ENCODE data around the gene ST6GALNAC3.

Gene ST6GALNAC3

DNA sequence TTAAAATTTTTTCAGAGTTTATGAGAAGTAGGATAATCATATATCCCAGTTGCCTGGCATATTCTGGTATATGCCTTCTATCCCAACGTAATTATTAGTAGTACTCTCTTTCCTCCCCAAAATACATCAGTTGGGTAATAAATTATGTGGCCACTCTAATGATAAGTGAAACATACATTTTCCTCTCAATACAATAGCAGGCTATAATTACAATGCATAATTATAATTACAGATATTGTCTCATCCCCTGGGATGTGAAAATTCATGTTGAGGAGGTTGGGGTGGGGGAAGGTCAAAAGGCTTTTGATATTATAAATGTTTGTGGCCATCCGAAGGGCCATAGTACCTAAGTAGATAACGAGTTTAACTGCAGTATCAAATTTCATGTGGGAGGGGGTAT lies 277.1 kb downstream of the ST6GALNAC3 start:
- no peak overlapping the region for H2AFZ ChIP-seq (ENCODE audit: low read length)
- no peaks in the 10 kb centered on the region for H3K9me2 ChIP-seq (replicated peaks; ENCODE audit: insufficient read depth, low read length)
- TF ChIP-seq EZH2 (optimal IDR thresholded peaks at IDR 0.05; ENCODE audit: low read depth, low read length) (no peak), EZH2phosphoT487 (IDR thresholded peaks at IDR 0.05; ENCODE audit: low read length) (no peak)
- TF ChIP-seq, protein P1, sequence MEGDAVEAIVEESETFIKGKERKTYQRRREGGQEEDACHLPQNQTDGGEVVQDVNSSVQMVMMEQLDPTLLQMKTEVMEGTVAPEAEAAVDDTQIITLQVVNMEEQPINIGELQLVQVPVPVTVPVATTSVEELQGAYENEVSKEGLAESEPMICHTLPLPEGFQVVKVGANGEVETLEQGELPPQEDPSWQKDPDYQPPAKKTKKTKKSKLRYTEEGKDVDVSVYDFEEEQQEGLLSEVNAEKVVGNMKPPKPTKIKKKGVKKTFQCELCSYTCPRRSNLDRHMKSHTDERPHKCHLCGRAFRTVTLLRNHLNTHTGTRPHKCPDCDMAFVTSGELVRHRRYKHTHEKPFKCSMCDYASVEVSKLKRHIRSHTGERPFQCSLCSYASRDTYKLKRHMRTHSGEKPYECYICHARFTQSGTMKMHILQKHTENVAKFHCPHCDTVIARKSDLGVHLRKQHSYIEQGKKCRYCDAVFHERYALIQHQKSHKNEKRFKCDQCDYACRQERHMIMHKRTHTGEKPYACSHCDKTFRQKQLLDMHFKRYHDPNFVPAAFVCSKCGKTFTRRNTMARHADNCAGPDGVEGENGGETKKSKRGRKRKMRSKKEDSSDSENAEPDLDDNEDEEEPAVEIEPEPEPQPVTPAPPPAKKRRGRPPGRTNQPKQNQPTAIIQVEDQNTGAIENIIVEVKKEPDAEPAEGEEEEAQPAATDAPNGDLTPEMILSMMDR (IDR thresholded peaks at IDR 0.05; ENCODE audit: low read length): no peak
- H3K27me3 ChIP-seq (replicated peaks; ENCODE audit: insufficient read depth, low read length): no peaks in the 10 kb centered on the region
- no peaks in the 10 kb centered on the region for H3F3A ChIP-seq (ENCODE audit: insufficient read depth, low read length)
- H4K20me1 ChIP-seq (ENCODE audit: insufficient read depth, low read length): no peaks in the 10 kb centered on the region
- H3K9me3 ChIP-seq (replicated peaks; ENCODE audit: insufficient read depth, low read length): no peaks in the 10 kb centered on the region
- no peak for DNase-seq
- H3K4me2 ChIP-seq (ENCODE audit: low read depth, low read length): no peak overlapping the region
- no peak overlapping the region for H3K9ac ChIP-seq (ENCODE audit: low read length)
- H3K27ac ChIP-seq (ENCODE audit: low read length): no peak overlapping the region
- H3K4me3 ChIP-seq (ENCODE audit: low read length): no peak overlapping the region
- no peaks in the 10 kb centered on the region for H3K4me1 ChIP-seq (ENCODE audit: low read length)
- no peaks in the 10 kb centered on the region for H3K79me2 ChIP-seq (ENCODE audit: low read length)
- no peaks in the 10 kb centered on the region for H3K36me3 ChIP-seq (replicated peaks; ENCODE audit: insufficient read depth, low read length)

DNA sequence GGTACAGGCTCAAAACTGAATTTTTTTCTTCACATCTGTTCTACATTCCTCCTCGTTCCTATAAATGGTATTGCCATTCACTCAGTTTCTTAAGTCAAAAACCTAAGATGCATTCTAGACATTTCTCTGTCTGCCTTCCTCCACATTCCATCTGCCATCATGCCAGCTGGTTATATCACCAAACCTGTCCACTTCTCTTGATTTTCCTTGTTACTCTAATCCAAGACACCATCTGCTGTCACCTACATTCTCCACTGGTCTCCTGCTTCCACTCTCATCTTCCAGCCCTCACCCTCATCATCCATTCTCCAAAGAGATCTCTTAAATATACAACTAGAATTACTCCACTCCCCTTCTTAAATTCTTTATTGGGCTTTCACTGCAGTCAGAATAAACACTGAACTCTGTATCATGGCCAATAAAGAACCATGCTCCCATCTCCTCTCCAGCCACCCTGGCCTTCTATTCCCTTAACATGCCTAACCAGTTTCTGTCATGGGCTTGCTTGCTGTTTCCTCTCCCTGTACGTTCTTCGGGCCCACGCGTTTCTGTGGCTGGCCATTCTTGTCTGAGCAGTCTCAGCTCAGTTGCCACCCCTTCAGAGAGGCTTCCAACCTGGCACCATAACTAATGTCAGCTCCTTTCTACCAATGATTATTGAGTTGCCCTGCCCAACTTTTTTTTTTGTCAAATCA lies 278.3 kb downstream of the ST6GALNAC3 start:
- Histone ChIP-seq H3K4me3 (ENCODE audit: low read length) (no peak overlapping the region), H3F3A (ENCODE audit: insufficient read depth, low read length) (no peaks in the 10 kb centered on the region), H4K20me1 (ENCODE audit: insufficient read depth, low read length) (no peaks in the 10 kb centered on the region), H3K4me2 (ENCODE audit: low read depth, low read length) (no peak overlapping the region), H3K27ac (ENCODE audit: low read length) (no peak overlapping the region), H3K79me2 (ENCODE audit: low read length) (no peaks in the 10 kb centered on the region), H3K9me3 (replicated peaks; ENCODE audit: insufficient read depth, low read length) (no peaks in the 10 kb centered on the region), H3K4me1 (ENCODE audit: low read length) (no peaks in the 10 kb centered on the region), H2AFZ (ENCODE audit: low read length) (no peak overlapping the region), H3K9ac (ENCODE audit: low read length) (no peak overlapping the region), H3K27me3 (replicated peaks; ENCODE audit: insufficient read depth, low read length) (no peaks in the 10 kb centered on the region), H3K9me2 (replicated peaks; ENCODE audit: insufficient read depth, low read length) (no peaks in the 10 kb centered on the region), H3K36me3 (replicated peaks; ENCODE audit: insufficient read depth, low read length) (no peaks in the 10 kb centered on the region)
- no peak for DNase-seq
- TF ChIP-seq, protein P1 (IDR thresholded peaks at IDR 0.05; ENCODE audit: low read length): no peak
- no peak for TF ChIP-seq EZH2phosphoT487 (IDR thresholded peaks at IDR 0.05; ENCODE audit: low read length)
- no peak for TF ChIP-seq EZH2 (optimal IDR thresholded peaks at IDR 0.05; ENCODE audit: low read depth, low read length)

DNA sequence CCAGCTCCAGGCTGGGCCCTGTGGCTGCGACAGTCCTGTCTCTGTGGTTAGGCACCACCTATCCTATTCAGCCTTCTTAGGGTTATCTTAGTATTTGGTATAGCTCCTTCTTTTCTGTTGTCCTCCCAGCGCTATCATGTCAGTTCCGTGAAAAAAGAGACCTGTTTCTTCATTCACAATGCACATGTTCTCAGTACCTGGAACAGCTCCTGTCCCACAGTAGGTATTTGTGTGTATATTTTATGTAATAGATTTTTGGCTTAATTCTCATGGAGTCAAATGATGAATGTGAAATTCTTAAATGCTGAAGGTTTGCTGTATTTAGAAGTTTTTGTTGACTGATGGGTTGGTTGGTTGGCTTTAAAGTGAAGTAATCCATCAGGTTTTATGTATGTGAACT lies 279.7 kb downstream of the ST6GALNAC3 start:
- Histone ChIP-seq H3K27ac (ENCODE audit: low read length) (no peak overlapping the region), H3K9me2 (replicated peaks; ENCODE audit: insufficient read depth, low read length) (no peaks in the 10 kb centered on the region), H3K4me1 (ENCODE audit: low read length) (no peaks in the 10 kb centered on the region), H3K9me3 (replicated peaks; ENCODE audit: insufficient read depth, low read length) (no peaks in the 10 kb centered on the region), H4K20me1 (ENCODE audit: insufficient read depth, low read length) (no peaks in the 10 kb centered on the region), H3K36me3 (replicated peaks; ENCODE audit: insufficient read depth, low read length) (no peaks in the 10 kb centered on the region), H3K27me3 (replicated peaks; ENCODE audit: insufficient read depth, low read length) (no peaks in the 10 kb centered on the region), H3K9ac (ENCODE audit: low read length) (no peak overlapping the region), H3K4me3 (ENCODE audit: low read length) (no peak overlapping the region), H3F3A (ENCODE audit: insufficient read depth, low read length) (no peaks in the 10 kb centered on the region), H2AFZ (ENCODE audit: low read length) (no peak overlapping the region), H3K4me2 (ENCODE audit: low read depth, low read length) (no peak overlapping the region), H3K79me2 (ENCODE audit: low read length) (no peaks in the 10 kb centered on the region)
- DNase-seq: no peak
- no peak for TF ChIP-seq EZH2 (optimal IDR thresholded peaks at IDR 0.05; ENCODE audit: low read depth, low read length)

DNA sequence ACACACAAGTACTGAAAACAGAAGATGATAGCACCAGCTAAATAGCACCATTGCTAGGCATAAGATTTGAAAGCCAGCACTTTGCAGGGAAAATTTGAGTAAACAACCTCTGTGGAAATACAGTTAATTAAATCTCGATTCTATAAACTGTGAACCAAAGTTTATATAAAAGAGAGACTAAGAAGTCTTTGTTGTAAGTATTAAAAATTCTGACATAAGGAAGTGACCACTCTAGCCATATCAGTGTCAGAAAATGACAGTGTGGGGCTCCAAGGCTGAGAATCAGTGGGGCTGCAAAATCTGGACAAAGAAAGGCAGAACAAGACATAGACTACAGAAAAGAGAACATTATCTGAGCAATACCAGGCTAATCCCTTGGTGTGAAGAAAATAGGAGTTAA lies 292.2 kb downstream of the ST6GALNAC3 start:
- H3K4me1 ChIP-seq (ENCODE audit: low read length): no peaks in the 10 kb centered on the region
- DNase-seq: no peak
- TF ChIP-seq EZH2 (optimal IDR thresholded peaks at IDR 0.05; ENCODE audit: low read depth, low read length): no peak
- TF ChIP-seq EZH2phosphoT487 (IDR thresholded peaks at IDR 0.05; ENCODE audit: low read length): no peak
- TF ChIP-seq, protein P1 (IDR thresholded peaks at IDR 0.05; ENCODE audit: low read length): no peak
- no peaks in the 10 kb centered on the region for H3K27me3 ChIP-seq (replicated peaks; ENCODE audit: insufficient read depth, low read length)
- no peak overlapping the region for H3K4me3 ChIP-seq (ENCODE audit: low read length)
- H3K79me2 ChIP-seq (ENCODE audit: low read length): no peaks in the 10 kb centered on the region
- H3F3A ChIP-seq (ENCODE audit: insufficient read depth, low read length): no peaks in the 10 kb centered on the region
- H3K9me2 ChIP-seq (replicated peaks; ENCODE audit: insufficient read depth, low read length): no peaks in the 10 kb centered on the region
- H3K9ac ChIP-seq (ENCODE audit: low read length): no peak overlapping the region
- no peak overlapping the region for H3K4me2 ChIP-seq (ENCODE audit: low read depth, low read length)
- H3K27ac ChIP-seq (ENCODE audit: low read length): no peak overlapping the region
- no peaks in the 10 kb centered on the region for H3K36me3 ChIP-seq (replicated peaks; ENCODE audit: insufficient read depth, low read length)
- H4K20me1 ChIP-seq (ENCODE audit: insufficient read depth, low read length): no peaks in the 10 kb centered on the region
- no peaks in the 10 kb centered on the region for H3K9me3 ChIP-seq (replicated peaks; ENCODE audit: insufficient read depth, low read length)
- H2AFZ ChIP-seq (ENCODE audit: low read length): no peak overlapping the region

All from MM.1S (cell line).